GM19240 (cell line): ENCODE results near the gene UBASH3A.

Experiments used
- DNase-seq: peaks from one replicate; pipeline ENCODE4 v3.0.0; 2011; ENCODE audit warnings: low spot score; ENCODE audit not compliant: insufficient read length

Gene UBASH3A

DNA sequence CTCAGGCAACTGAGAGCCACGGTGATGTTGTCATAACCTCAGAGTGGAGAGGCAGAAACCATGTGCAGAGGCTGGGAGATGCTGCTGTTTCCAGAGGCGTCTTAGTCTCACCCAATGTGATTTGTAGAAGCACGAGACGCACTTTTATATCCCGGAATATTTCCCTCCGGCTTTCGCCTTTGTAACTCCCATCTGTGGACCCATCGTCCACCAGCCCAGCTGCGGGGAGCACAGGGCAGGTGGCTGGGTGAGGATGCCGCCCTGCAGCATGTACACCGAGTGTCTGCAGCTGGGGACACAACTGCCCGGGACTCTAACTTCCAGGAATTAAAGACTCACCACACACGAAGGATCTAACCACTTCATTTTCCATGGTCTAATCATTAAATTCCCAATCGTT, 43.5 kb downstream of the UBASH3A start:
- no peak for DNase-seq

DNA sequence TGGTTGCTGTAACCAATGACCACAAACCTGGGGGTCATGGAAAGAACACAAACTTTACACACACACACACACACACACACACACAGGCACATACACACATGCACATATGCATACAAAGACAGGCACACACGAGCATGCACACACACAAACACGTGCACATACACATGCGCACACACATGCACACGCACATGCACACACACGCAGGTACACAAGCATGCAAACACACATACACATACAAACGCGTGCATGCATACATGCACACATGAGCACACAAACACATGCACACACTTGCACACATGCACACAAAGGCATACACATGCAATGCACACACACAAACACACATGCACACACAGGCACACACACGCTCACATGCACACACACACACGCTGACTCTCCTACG, 44.0 kb downstream of the UBASH3A start:
- DNase-seq: no peak

DNA sequence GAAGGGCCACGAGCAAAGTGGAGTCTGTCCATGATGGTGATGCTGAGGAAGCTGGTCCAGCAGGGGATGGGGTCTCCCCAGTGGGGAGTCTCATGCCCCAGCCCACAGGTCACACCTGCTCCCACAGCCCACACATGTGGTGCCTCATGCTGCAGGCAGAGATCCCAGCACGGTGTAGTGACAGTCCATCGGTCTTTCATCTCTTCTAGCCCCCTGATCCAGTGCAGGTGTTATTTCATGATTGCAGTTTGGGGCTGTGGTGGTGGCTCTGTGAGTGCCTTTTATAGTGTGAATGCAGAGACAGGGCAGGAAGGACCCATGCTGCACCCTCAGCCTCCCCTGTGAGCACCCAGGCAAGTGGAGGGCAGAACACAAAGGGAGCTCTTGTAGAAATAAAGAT, 45.0 kb downstream of the UBASH3A start:
- no peak for DNase-seq

DNA sequence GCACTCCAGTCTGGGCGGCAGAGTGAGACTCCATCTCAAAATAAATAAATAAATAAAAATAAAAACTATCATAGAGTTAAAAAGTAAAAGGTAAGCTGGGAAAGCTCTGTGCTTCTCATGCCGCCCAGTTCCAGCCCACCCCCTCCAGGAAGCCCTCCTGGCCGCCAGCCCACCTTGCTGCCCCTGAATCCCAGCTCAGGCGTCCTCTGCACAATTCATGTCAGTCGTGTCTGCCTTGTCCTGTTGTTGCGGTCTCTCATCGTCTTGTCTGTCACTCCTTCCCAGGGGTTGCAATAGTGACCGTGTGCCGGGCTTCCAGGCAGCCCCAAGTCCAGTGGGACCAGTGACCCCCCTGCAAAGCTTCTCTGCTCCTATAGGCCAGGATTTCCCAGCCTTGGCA, 48.2 kb downstream of the UBASH3A start:
- DNase-seq: no peak

DNA sequence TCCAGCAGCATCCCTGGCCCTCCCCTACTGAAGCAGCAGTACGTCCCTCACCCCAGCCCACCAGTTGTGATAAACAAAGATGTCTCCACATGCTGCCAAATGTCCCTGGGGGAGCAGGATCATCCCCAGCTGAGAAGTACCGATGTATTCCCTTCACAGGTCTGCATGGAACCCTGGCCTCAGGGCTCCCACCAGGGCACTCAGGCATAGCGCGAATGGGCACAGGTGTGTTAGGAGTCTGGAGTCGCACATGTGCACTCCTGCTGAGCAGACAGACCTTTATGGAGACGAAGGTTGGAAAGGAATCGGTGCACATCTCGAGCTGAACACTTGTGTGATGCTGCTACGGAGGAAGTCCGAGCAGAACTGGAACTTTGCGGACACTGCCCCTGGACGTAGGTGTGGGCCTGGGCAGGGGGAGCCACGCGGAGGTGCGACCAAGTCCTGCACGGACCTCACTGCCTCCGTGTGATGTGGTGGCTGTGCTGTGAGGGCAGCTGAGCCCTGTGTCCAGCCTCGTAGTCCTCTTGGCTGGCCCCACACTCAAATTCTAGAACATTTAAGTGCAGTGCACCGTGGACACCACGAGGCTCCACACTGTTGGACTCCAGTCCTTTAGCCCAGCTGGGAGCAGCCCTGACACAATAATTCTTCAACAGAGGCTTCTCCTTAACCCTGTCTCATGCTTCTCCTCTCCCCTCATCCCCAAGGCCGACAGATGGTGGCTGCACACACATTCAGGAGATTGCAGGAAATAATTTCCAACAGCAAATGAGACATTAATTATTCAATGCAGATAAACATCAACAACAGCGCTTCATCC, 48.9 kb downstream of the UBASH3A start:
- DNase-seq: no peak

DNA sequence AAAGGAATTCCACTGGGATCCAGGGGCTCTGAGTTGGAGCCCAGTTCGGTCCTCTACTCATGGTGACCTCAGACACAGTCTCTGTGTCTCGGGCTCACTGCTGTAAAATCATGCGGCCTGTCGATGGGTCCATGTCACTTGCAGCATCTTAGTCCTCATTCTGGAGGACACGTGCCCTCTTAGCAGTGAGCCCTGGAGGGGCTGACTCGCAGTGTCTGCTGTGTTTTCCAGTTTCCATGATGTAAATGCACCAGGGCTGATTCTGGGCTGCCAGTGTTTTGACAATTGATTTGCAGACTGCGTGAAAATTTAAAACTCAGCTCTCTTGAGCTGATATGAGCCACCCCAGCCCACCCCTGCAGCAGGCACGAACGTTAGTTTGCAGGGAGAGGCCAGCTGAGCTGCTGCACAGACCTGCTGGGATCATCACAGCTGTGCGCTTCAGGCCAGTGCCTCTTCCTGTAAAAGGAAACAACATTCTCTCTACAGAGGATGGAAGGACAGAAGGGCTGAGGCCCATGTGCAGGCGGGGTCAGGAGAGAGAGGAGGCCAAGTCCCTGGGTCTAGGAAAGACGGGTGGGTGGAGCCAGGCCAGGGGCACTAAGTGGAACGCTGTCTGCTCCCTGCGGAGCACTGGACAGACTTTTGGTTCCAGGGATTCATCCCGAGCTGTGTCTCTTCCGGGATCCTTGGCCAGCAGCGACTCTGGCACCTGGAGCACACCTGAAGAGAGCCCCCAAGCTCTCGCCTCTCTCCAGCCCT, 49.7 kb downstream of the UBASH3A start:
- DNase-seq: no peak

DNA sequence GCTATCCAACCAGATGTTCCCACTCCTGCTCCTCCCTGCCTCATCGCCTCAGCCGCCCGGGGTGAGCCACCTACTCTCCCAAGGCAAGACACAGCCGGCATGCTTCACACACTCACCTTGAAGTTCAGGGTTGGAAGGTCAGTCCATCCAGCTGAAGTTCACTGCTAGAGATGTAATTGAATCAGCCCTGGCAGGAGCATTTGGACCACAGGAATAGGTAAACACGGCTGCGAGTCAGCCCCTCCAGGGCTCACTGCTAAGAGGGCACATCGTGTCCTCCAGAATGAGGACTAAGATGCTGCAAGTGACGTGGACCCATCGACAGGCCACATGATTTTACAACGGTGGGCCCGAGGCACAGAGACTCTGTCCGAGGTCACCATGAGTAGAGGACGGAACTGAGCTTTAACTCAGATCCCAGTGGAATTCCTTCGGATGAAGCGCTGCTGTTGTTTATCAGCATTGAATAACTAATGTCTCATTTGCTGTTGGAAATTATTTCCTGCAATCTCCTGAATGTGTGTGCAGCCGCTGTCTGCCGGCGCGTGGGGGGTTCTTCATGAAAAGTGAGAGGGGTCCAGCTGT, 50.4 kb downstream of the UBASH3A start:
- no peak for DNase-seq

DNA sequence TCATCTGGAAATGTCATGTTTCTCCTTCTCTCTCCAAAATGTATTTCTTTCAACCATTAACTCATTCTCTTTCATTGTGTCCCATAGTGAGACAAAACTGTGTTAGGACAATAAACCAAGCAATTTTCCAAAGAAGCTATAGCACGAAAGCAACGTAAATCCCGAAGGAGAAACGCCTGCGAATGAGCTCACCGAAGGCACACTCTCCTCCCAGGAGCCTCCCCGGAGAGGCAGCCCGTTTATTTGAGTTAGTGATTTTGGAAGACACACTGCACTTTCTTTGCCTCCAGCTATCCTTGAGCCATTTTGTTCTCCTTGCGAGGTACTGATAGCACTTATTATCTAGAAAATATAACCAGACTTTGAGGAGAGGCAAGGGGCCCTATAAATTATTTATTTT, 51.1 kb downstream of the UBASH3A start:
- DNase-seq: no peak

DNA sequence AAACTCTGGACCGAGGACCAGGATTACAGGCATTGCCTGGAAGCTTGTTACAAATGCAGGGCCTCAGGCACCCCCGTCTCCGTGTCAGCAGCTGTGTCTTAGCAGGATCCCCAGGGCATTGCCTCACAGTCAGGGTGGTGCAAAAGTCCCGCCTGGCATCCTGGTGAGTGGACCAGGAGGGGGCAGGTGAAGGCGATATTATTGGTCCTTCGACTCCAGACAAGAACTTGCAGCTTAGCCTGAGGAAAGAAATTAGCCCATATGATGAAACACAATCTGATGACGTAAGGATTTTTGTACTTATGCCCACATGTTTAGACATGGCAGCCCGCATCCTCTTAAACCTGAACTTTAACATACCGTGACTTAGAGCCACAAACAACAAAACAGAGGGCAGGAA, 51.5 kb downstream of the UBASH3A start:
- DNase-seq: no peak

DNA sequence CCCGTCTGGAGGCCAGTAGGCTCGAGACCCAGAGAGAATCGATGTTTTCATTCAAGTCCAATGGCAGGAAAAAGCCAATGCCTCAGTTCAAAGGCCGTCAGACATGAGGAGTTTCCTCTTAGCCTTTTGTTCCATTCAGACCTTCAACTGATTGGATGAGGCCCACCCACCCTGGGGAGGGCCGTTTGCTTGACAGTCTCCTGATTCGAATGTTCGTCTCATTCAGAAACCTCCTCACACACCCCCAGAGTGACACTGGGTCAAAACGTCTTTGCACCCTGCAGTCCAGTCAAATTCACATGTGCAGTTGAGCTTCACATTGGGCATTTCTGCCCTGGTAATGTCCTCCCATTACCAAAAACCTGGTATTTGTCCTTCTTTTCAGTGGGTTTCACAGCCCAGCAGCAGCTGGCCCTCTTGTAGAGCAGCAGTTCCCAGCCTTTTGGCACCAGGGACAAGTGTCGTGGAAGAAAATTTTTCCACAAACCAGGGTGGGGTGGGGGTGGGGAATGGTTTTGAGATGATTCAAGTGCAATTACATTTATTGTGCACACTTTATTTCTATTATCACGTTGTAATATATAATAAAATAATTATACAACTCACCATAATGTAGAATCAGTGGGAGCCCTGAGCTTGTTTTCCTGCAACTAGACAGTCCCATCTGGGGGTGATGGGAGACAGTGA, 52.2 kb downstream of the UBASH3A start:
- DNase-seq: no peak

DNA sequence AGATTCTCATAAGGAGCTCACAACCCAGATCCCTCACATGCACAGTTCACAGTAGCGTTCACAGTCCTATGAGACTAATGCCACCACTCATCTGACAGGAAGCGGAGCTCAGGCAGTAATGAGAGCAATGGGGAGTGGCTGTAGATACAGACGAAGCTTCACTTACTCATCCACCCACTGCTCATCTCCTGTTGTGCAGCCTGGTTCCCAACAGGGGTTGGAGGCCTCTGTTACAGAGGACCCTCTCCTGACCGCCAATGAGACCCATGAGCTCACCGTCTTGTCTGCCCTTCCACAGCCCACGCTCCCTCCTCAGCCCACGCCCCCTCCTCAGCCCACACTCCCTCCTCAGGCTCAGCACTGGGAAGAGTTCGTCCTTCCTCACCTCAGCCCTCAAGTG, 52.8 kb downstream of the UBASH3A start:
- DNase-seq: no peak

DNA sequence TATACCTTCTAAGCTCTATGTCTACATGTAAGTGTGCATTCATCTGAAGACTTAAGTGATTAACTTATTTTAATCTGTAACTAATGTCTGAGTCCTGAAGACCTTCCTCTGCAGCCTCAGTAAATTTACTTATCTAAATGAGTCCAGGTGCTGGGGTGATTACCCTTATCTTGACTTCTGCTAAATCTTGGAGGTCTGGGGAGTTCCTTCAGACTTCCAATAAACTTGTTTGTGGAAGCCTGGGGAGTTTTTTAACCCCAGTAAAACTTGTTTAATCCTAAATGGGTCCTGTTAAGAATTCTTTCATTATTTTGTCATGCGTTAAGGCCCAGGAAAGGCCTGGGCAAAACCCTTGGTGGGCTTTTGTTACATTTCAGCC, 55.4 kb downstream of the UBASH3A start:
- DNase-seq: no peak

DNA sequence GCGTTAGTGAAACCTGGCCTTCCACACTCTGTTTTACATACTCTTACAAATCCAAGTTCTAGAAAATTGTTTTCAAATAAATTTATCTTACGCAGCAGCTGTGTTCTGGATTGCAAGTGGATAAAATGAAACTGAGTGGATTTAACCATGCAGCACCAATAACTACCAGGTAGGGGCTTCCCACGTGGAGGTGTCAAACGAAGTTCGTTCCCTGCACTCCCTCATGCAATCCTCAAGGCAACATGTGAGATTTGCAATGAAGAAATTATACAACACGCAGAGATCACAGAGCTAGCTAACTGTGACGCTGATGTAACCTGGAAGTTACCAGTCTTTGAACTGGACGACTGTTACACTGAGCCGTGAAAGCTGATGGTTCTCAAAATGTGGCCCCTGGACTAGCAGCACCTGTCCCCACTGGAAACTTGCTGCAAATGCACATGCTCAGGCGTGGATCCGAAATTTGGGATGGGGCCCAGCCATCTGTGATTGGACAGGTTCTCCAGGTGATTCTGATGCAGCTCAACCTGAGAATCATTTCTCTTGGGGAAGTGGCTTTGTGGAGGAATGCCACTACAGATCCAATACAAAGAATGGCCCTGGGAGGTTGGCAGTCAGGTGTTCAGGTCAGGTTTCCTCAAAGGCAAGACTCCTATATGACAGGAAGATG, 56.0 kb downstream of the UBASH3A start:
- DNase-seq: no peak

DNA sequence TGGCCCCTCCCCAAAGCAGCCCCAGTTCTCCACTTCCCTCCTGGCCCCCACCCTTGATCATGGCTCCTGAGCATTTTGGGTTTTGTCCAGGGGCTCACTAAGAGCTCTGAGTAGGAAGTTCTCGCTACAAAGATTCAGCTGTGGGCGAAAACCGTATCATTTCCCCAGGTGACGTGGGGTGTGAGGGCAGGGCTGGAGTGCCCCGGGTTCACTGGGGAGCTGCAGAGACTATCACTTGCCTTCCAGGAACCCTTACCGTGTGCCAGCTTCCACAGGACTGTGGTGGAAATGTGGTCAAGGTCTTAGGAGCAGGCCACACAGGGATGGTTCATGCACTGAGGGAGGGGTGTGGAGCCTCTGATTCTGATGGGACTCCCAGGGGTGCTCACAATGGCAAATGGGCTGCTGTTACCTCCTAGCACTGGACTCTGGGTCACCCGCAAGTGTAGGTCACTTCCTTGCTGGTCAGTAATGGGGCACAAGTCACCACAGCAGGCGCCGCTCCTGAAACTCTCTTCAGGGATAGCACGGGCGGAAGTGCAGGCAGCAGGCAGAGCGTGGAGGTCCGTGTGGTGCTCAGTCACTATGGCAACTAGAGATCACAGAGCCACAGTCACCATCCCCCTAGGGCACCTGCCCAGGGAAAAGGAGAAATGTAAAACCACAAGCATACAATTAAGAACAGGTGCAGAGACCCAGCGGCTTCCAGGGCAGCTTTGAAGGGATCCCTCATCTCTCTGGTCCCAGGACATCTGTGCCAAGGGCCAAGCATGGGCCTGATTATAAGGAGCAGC, 56.9 kb downstream of the UBASH3A start:
- peak; percentile 55 for DNase-seq

DNA sequence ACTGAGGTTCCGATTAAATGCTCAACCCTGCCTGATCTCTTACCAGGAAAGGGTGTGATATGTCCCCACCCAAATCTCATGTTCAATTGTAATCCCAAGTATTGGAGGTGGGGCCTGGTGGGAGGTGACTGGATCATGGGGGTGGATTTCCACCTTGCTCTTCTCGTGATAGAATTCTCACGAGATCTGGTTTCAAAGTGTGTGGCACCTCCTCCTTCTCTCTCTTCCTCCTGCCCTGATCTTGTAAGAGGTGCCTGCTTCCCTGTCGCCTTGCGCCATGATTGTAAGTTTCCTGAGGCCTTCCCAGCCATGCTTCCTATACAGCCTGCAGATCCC, 57.5 kb downstream of the UBASH3A start:
- DNase-seq: no peak

DNA sequence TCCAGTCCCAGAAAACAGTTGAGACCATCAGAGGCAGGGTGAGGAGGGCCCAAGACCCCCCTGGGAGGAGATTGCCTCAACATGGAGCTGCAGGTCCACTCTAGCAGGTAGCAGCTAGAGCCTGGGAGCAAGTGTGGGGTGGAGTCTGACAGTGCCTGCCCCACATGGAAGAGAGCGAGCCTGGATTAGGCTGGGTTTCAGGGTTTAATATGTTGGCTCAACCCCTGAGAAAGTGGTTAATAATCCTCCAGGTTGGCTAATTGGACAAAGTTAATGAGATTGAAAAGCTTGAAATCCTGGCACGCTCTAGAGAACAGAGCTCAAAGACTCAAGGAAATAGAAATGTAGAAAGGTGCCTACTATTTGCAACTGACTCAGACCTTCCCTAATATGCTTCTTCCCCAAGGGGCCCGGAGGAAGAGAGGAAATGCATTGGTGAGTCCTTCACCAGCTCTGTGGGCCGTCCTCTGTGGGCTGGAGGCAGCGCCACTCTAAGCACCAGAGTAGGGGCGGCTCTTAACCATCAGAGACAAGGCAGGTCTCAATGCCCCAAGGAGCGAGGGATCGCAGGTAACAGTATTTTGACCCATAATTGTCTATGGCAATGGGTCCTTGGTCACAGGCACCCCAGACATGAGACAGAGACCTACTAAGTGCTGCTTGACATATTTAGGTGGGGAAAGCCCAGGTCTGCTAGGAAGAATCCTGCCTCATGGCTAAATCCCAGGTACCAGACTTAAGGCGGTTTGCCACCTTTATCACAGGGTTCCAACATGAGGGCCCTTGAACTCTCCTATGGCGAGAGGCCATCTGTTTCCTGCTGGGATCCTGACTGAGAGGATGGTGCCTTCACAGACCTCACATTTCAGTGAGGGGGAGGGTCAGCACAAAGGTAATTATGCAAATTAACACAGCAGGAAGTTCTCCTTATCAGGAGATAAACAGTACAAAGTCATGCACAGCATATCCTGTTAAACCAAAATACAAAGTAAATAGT, 58.5 kb downstream of the UBASH3A start:
- DNase-seq: no peak

DNA sequence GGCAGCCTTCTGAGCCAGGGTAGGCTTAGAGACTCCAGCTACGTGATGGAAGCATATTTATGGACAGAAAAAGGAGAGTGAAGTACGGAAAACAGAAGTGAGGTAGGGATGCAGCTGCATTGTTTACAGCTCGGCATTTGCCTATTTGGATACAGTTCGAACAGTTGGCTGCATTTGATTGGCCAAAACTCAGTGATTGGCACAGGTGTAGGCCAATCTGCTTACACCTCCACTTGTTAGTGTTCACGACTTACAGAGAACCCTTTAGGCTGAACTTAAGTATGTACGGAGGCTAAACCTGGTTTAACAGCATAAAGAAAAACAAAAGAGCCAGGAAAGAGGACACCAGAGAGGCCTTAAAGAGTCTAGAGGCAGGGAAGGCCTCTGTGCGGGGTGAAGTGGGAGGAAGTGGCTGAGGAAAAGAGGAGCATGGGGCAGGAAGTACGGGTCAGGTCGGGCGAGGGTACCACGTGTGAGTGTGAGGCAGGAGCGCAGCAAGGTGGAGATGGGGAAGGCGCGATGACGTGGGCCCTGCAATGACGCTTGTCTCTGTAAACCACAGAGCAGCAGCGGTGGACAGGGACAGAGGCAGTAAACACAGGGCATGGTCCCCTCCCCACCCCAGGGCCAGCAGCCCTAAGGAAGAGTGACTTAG, 60.3 kb downstream of the UBASH3A start:
- no peak for DNase-seq

DNA sequence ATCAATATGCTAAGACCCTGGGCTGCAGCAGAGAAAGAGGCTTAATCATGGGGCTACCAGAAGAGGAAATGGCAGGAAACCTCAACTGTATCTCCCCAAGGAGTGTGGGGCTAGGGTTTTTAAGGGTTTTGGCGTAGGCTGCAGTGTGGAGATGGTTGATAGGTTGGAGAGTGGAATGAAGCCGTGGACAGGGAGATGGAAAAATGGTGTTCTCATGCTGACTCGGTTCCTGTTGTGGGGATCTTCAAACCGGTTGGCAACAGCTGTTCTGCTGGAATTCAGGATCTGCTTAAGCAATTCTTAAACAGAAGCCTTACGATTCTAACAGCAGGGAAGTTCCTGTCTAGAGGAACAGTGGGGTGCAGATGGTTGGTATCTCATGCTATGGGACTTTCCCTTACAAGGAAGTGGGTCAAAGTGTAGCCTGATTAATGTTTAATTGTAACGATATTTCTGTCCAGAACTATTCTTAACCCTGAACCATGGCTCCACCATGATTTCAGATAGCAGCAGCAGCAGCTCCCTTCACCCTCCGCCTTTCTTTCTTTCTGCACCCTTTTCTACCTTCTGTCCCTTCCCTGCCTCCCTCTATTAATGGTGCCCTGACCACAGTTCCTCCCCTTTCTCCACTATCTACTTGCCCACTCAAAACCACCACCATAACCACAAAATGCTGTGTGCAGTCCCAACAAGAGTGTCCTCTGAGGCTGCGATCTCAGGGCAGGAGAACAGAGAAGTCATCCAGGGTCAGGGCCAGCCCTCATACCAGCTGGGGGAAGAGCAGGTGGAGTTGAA, 61.5 kb downstream of the UBASH3A start:
- no peak for DNase-seq
